Hematopoietic multipotent progenitor cell treated with erythropoietin and hydrocortisone succinate and interleukin-3 and kit ligand, for 8 days (in vitro differentiated cells): ENCODE measurements around the gene NPW.
A peak's percentile ranks its signal among the peaks of the same experiment; 100 is the strongest.
"Not testable (repeated sequence)": the region's sequence is repeated elsewhere in the genome, so short reads cannot be mapped to it uniquely, and the experiment has no call there.

ENCODE experiments used
- DNase-seq: peaks from one replicate; pipeline ENCODE4 v3.0.0-alpha.2; 2015

NPW gene

DNA sequence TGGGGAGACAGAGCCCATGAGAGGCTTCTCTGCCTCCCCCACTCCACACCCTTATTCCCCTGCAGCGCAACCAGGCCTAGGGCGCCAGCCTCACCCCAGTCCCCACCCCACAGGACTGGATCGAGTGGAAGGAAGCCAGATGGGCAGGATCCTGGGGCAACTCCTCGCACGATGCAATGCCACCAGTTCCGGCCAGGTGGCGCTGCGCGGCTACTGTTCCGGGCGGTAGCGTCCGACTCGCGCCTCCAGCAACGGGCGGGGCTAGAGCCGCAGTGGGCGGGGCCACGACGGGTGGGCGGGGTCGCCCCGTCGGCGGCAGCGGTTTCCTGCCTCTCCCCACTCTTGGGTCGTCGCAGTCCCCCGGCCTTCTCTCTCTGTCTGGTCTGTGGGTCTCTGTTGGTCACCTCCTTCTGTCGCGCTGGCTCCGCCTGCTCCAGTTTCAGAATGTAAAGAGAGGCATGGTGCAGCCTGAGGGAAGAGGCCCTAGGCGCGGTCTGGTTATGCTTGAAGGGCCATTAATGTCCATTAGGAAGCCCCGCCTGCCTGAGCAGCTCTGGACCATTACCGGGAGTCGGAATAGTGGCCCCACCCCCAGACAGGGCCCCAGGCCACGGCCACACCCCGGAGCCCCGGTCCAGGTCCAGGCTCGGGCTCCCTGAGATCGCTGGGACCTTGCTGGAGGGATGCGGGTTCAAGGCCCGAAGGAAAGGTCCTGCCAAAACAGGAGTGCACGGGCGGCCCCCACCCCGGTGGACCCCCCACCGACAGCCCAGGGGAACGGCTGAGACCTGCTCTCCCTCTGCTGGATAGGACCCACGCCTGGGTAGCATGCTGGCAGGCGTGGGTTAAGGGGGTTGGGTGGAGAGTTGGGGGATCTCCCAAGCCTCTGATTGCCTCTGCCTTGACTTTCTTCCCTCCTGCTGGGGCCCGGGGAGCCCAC, 3.8 kb downstream of the NPW start:
- peak; percentile 89 for DNase-seq

DNA sequence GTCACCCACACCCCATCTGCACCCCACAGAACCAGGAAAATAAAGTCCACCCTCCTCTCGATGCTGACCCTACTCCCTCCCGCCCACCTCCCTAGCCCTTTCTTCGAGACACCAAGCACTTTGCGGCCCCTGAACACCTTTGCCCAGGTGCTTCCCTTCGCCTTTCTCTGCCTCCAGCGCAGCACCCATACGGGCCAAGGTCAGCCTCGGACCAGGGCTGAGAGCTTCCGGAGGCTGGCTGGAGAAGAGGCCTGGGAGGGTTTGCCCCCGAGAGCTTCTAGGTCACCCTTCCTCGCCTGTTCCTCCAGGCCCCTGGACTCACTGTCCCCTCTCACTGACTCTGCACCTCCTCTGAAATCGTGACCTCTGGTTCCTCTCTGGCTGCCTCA, 4.4 kb downstream of the NPW start:
- DNase-seq, result no peak

GRCh38 chr16:2025251-2025650, 5.7 kb downstream of the NPW start:
- no peak for DNase-seq

GRCh38 chr16:2025878-2026460, 6.4 kb downstream of the NPW start:
- DNase-seq, result no peak

- DNase-seq, result no peak
Observed at GRCh38 chr16:2026461-2027023, 7.0 kb downstream of the NPW start, which contains the start of gene NHERF2. NHERF2 (plus strand) TSS chr16:2026902; CDS start chr16:2027006, 104 bp downstream.

DNA sequence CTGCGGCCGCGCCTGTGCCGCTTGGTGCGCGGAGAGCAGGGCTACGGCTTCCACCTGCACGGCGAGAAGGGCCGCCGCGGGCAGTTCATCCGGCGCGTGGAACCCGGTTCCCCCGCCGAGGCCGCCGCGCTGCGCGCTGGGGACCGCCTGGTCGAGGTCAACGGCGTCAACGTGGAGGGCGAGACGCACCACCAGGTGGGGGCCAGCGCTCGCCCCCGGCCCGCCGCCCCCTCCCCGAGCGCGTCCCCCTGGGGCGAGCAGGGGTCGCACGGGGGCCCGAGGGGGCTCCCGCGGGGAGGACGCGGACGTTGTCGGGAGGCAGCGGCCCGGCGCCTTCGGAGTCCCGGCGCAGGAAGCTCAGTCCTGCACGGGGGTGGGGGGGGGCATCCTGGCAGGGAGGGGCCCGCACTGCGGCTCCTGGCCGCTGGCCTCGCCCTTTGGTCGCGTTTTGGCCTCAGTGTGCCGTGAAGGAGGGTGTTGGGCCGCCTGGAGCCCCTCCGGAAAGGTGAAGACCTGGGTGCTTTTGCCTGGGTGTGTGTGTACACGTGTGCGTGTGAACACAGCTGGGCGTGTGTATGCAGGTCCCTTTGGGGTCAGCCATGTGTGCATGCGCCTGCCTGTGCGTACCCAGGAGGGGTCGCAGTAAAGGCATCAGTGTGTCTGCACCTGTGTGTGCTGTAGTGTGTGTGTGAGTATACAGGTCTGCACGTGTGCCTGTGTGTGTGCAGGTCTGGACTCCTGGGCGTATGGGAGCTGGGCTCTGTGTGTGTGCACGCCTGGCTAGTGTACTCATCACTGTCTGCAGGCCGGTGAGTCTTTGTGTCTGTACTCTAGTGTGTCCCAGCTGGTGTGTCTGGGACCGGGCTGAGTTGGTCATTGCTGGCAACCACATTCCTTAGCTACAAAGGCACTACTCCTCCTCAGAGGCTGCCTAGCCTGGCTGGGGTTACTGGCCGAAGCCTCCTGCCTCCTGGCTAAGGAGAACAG, 7.7 kb downstream of the NPW start:
- no peak for DNase-seq

DNA sequence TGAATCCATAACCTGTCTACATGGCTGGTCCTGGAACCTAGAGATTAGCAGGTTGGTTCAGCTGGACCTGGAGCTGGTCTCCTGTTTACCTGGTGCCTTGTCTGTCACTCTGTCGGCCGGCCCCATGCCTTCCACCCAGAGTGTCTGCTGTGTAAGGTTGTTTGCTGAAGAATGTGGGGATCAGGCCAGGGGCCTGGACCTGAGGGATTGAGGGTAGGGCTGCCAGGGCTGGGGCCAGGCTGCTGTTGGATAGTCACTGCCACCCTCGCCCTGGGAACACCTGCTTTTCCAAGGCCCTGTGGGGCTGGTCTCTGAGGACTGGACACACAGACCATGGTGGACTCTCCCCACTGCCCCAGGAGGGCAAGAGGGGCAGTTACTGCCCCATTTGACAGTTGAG, 8.6 kb downstream of the NPW start:
- DNase-seq, result no peak

- no peak for DNase-seq
Observed at GRCh38 chr16:2028620-2029220, 9.1 kb downstream of the NPW start.

DNA sequence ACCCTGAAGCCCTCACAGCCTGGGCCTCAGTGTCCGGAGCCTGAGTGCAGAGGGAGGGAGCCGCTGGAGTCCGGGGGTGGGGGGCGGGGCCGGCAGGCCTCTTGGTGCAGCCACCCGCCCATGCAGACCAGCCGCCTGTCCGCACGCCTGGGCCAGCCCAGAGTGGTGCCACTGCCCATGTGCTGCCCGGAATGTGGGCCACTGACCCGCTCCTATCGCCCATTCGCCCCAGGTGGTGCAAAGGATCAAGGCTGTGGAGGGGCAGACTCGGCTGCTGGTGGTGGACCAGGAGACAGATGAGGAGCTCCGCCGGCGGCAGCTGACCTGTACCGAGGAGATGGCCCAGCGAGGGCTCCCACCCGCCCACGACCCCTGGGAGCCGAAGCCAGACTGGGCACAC, 9.8 kb downstream of the NPW start:
- DNase-seq, result no peak

- no peak for DNase-seq
Observed at GRCh38 chr16:2030036-2030435, 10.5 kb downstream of the NPW start.

GRCh38 chr16:2031081-2031577, 11.5 kb downstream of the NPW start:
- DNase-seq, result no peak

DNA sequence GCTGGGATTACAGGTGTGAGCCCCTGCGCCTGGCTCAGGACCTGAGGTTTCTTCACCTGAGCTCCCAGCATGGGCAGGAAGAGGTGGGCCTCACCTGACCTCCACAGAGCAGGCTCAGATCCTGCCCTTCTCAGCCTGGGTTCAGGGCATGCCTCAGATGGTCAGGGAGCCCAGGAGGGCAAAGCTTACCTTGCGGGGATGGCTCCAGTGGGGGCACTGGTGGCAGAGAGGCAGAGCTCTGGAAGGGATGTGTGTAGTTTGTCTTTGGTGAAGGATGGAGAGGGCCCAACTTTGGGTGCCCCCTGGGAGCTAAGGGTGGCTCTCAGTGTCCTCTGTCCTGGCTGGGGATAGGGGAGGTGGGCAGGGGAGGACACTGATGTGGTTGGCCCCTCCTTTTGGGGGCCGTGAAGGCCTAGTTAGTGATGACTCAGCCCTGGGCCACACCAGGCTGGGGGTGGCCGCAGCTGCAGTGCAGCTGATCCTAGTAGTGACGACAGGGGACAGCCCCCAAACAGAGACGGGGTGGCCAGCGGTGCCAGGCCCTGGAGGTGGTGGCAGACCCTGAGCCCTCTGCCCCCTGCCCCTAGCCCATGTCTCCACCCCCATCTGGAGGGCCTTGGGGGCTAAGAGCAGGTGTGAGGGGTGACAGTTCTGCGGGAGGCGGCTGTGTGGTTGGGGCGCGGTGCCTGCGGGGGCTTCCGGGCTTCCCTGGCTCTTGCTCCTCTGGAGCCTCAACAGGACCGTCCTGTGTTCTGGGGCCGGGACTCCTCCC, 12.9 kb downstream of the NPW start:
- DNase-seq, result no peak

DNA sequence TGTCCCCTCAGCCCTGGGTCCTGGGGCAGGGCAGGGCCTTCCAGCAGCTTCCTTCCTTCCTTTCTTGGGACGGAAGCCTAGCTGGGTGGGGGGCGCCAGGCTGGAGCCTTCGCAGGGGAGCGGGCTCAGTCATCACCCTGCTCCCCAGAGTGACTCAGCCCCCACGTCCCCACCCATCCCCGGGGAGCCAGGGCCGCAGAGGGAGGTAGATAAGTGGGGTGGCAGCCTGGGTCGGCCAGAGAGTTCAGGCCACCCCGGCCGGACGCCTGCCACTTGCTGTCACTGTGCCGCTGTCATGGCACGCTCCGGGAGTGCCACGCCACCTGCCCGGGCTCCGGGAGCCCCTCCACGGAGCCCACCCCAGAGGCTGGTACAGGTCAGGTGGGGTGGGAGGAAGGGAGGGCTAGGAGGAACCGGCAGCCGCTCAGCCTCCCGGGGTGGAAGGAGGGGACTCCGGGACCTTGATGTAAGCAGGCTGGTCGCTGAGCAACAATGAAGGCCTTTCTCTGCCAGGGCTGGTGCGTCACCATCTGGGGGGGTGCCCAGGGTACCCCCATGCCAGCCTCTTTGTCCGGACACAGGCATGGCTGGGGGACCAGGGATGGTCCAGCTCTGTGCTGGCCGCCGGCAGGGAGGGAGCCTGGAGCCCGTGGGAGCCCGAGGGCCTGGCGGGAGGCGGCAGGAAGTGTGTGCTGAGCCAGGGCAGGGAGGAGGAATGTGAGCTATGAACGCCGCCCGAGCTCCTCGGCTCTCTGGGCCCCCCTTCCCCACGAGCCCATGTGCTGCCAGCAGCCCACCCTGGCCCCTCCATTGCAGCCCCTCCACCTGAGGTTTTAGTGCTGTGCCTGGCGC, 13.7 kb downstream of the NPW start:
- no peak for DNase-seq

GRCh38 chr16:2033909-2034695, 14.5 kb downstream of the NPW start:
- DNase-seq, result not testable (repeated sequence)

DNA sequence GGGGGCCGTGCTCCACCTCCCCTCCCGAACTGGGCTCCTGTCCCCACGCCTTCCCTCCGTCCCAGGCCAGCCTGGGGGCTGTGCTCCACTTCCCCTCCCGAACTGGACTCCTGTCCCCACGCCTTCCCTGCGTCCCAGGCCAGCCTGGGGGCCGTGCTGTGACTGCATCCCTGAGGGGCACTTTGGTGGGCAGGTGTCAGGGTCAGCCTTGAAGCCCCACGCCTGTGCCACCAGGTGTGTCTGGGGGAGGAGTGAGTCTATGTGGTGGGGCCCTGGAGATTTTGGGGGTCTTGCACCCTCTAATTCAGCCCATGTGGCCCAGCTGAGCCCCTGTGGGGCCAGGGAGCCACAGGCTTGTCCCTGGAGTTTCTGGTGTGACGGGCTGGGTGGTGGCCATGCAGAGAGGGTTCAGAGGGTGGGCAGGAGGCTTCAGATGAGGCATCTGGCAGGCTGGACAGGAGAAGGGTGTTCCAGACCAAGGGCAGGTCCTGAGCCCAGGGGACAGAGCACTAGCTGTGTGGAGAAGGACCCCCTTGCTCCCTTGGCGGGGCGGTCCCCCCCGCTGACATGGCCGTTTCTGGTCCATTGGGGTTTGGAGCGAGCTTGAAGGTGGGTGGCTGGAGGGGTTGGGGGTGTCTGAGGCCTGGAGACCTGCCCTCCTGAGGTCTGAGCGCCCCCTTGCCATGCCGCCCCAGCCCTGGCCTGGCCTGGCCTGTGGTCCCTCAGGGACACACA, 15.3 kb downstream of the NPW start:
- DNase-seq, result no peak

DNA sequence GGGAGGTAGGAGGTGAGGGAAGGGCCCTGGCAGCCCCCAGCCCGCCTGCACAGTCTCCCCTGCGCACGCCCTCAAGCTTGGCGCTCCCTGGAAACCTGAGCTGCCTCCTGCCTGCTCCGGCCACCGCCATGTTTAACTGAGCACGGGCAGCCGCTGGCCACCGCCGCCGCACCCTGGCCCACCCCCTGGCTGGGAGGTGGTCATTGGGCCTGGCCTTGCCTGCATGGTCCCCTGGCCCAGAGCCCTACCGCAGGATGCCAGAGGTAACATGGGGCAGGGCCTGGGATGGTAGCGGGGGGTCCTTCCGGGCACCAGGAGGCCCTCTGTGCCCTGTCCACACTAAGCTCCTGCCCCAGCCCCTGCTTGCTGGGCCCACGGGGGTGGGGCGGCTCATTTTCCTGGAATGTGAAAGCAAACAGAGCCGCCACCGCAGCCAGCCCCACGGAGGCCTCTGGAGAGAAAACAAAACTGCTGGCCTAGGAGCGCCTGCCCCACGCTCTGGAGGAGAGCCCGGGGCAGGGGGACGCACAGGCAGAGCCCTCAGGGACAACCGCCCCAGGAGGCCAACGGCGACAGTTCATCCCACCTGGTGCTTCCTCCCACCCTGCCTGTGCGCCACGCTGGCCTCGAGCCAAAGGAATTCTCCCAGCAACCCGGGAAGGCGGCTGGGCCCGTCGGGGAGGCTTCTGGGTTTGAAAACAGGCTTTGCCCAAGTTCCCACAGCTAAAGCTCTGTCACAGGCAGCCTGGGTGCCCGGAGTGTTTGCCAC, 16.0 kb downstream of the NPW start:
- DNase-seq, result no peak

GRCh38 chr16:2036200-2036966, 16.8 kb downstream of the NPW start:
- DNase-seq, result no peak
